HG02798 (cell line): ENCODE results near the gene MCTP1.

Experiments
- ATAC-seq: cut with Tn5 transposase; IDR thresholded peaks from one replicate; pipeline ENCODE4 v1.9.1; 2021; ENCODE audit warnings: mild to moderate bottlenecking; ENCODE audit not compliant: unreplicated experiment, poor library complexity

MCTP1 gene

DNA sequence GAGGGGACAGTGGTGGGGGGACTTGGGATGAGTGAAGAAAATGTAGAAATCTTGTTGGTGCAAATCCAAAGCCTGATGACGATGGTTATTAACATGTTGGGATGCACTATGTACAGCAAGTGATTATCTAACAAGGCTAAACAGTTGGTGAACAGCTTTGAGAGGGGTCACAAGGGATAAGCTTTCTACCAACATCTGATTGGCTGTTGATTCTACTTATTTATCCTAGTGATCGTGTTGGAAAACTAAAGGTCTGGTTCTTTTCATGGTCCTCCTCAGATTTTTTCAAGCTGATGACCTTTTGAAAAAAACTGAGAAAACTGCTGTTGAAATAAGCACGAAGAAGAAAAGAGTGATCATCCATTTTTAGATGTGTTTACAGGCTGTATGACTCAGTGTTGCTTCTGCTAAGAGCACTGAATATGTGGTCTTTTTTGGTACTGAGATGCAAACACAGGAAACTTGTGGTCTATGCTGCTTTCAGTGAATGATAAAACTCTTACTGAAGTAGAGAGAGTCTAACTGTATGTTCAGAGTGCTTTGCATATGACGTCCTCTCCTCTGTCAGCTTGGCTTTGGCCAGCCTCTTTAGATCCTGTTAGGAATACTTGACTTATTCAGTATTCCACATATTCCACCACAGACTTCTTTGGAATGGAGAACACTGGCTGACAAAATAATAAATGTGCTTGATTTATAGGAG, 491.6 kb downstream of the MCTP1 start:
- ATAC-seq = peak; percentile 100

DNA sequence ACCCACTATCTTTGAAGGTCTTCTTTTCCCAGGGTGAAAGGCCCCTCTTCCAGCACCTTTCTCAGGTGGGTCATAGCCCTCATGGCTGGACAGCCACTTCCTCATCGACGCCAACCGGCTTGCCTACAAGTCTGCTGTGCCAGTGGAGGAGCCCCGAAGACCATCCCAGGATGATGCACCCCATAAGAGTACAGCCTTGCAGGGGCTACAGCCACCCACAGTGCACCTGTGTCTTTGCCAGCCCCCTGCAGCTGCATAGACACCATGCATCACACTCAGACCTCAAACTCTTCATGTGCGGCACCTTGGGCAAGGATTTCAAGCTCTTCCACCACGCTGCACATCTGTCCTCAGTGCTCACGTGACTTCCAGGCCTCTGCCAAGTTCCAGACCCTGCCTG, 493.1 kb downstream of the MCTP1 start:
- no peak for ATAC-seq

DNA sequence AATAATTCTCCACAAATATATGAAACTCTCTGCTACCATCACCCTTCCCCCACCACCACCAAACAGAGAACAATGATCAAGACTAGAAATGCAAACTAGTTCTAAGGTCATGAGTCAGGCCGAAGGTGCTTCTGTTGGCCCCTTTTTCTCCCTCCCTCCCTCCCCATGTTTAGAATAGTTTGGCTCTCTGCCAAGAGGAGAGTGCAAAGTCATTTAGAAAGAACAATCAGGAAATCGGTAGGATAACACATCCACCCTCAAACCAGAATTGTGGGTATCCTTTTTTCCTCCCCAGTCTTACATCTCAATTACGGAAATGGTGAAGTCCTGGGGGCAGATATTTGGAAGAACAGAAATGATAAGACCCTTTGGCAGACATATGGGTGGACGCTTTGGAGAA, 496.4 kb downstream of the MCTP1 start:
- ATAC-seq = no peak

DNA sequence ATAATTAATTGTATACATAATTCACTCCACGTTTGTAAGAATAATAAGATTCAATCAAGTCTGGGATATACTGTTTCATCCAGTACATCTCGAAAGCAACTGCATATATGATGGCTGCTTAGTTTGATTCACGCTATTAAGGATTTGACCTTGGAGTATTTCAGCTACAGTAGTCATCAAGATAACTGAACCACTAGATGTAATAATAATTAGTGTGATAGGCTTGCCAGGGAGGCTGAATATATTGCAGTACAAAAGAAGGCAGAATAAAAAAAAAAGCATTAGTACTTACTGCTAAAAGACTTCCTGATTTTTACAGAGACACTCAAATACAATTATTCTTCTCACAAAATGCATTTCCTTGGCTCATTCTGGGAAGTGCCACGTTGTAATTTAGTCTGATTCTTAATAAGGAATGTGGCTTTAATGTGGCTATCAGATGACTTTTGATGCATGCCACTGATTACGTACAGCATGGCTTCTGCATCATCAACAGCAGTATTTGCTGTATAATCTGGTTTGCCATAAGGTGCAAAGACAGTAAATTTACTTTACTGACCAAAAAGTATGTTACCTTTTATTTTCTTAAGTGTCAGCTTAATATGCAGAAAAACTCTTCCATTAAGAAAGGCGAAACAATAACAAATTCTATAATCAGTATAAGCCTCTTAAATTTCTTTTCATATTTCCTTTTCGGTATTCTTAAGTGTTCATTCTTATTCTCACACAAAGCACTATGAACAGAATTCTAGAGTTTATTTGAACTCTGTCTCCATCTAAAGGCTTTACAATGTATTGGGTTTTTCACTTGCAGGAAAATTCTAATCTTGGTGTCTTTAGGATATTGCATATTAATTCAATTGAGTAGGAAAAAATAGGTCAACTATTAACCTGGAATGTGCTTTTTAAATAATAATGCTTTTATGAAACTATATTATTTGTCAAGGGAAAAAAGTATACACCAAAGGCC, 500.1 kb downstream of the MCTP1 start:
- no peak for ATAC-seq

DNA sequence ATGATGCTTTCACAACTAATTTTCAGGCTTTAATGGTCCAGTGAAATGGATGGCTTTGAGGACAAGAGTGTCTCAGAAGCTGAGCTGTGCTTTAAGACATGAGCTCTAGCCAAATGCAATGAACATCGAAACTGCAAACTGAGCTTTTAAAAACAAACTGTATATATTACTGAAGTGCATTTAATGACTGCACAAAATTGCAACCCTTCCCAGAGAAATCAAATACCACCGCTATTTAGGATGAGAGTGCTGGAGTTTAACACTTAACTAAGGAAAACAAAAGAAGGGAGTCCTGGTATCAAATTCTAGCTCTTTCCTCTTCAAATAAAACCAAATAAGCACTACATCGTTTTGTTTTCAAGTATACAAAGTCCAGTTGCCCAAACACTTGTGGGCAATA, 502.5 kb downstream of the MCTP1 start:
- ATAC-seq = no peak

DNA sequence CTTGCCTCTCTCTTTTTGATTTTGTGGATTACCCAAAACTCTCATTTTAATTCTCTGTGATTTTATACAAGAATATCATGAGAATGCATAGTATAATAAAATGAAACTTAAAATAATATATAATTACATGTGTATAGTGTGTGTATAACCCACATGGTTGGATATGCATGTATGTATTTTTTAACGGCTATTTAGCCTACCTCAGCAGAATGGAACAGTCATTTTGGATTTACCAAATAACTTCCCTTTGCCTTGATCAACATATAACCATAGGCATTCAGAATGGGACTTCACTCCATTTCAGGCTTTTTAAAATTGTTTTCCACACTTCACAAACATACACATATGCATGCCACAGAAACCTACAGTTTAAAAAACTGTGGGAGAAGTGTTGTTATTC, 505.2 kb downstream of the MCTP1 start:
- no peak for ATAC-seq

DNA sequence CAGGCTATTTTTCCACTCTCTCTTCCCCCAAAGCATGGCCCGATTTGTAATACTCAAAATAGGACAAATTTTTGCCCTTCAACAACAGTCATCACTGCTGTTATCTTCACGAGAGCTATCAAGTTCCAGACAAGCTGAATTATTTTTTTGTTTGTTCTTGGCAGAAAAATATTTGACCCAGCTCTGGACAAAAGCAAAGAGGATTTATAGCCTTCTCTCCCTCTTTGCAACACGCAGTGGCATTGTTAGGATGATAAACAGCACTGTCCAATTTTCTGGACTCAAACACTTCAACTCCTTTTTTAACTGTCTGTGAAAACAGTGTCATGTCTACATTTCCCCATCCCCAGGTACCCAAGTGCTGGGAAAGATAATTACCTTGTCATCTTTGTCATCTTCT, 506.2 kb downstream of the MCTP1 start:
- no peak for ATAC-seq

DNA sequence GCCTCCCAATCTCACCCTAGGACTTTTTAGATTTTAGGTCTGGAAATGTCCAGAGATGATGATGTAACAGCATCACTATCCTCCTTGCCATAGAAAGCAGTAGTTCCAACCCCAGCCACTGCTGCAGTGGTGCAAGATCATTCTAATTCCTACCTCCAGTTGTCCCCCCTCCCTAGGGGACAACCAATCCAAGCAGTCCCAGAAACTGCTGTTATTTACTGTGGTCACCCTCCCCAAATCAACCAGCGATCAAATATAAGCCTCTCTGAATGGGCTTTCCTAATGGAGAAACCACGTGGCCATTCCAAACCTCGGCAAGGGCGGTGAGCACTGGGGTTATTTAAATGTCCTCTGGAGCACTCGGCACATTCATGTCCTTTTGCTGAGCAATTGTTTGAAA, 506.6 kb downstream of the MCTP1 start:
- no peak for ATAC-seq

DNA sequence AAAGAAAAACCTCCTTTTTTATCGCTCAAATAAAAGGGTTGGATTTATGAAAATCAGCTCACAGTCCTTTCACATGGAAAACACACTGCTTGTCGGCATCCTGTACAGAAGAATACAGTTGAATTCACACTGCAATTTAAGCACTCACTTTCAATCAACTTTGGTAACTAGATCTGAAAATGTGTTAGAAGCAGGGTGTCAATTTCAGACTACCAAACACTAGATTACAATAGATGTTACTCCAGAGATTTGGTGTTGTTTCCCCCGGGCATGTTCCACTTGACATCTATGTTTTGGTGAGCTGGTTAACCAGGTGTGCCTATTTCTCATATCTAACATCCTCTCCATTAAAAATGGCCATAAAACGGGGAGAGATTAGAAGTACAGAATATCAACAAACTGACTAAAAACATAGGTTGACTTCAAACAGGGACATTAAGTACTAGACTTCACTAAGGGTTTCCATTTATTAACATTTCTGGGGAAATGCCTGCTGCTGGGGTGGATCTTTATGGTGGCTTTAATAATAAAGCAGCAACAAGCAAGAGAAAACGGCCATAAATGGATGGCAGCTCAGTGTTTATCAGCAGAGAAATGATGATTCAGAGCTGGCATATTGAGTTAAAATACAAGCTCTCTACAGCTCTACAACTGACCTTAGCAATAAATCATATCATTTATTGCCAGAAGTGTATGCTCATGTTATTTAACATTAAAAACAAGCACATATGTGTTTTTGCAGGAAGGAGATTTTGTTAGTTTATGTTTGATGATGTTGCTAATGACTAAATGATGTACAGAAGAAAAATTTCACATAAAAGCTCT, 507.6 kb downstream of the MCTP1 start:
- no peak for ATAC-seq

DNA sequence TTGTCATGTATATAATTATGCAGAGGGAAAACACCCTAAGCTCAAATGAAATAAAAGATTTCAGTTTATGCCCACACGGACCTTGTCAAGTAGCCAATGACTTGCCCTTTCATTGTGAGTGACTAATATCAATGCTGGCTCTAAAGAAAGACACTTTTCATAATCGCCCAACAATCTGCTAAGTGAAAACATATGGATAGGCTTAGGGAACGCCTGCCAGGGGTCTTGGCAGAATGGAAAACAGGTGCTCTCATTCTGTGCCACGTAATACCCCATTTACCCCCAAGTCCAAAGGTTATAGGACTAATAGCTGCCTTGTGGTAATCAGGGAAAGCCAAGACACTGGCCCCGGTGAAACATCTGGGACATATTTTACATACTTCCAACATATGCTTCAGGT, 508.7 kb downstream of the MCTP1 start:
- ATAC-seq = no peak

DNA sequence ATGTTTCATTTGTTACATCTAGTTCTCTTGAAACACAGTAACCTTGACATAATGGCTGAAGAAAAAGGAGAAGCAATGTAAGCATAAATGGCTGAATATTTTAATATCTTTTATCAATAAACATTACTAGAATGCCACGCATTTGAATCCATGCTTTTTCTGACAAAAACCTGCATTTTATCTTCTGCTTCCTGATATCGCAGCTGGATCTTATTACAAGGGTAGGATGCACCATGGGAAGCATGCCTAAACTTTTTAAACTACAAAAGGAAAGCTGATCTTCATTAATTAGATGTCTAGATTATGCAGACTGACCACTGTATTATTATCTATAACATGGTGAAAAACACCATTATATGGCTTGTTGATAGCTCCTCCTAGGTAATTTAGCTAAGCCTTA, 509.8 kb downstream of the MCTP1 start:
- ATAC-seq = no peak

DNA sequence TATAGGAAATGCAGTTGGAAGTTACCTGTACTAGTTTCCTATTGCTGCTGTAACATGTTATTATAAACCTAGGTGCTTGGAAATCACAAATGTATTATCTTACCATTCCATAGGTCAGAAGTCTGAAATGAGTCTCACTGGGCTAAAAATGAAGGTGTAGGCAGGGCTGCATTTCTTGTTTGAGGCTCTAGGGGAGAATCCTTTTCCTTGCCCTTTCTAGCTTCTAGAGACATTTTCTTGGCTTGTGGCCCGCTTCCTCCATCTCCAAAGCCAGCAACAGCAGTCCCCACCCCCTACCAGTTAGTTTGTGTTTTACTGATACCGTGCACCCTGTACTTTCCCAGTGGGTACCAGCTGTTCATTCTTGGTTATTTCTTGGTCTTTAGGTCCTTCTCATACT, 513.2 kb downstream of the MCTP1 start:
- ATAC-seq = no peak

DNA sequence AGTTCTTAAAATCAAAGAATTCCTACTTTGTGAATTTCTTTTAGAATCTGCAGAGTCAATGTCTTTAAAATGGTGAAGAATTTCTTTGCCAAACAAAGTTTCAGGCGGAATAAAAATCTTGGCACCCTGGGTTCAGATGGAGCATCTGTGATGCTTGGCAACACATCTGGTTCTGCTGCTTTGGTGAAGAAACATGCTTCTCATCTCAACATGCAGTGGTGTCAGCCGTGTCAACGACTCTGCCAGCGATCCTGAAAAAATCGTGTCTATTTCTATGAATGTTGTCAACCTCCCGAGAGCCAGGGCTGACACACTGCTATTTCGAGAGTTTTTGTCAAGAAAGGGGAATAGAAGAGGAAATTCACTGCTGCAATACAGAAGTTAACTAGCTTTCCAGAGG, 514.9 kb downstream of the MCTP1 start:
- no peak for ATAC-seq

DNA sequence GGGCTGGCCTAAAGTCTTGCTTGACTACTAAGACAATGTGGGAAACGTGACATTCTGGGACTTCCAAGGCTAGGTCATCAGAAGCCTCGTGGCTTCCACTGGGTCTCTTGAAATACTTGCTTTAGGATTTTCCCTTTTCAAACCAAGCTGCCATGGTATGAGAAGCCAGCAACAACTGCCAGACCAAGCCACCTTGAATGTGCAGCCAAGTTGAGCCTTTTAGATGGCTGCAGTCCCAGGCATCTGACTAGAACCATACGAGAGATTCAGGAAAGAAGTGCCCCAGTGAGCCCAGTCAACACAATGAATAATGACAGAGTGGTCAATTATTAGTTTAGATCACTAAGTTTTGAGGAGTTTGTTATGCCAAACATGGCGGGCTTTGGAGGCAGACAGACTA, 523.1 kb downstream of the MCTP1 start:
- ATAC-seq = no peak

DNA sequence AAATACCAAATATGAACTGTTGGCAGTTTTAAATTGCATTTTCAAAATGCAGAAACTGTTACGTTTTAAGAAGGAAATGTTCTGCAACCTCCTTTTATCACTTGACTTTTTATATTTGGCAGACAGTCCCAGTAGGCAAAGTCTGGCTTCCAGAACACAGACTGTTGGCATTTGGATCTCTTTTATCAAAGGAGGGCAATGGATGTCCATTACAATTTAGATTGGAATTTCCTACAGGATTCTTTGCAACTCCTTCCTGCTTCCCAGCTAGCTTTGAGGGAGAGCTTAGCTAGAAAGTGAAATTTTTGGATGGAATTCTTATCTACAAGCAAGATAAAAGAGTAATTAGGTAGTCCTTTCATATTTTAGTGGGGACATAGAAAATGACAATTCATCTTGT, 523.8 kb downstream of the MCTP1 start:
- no peak for ATAC-seq

DNA sequence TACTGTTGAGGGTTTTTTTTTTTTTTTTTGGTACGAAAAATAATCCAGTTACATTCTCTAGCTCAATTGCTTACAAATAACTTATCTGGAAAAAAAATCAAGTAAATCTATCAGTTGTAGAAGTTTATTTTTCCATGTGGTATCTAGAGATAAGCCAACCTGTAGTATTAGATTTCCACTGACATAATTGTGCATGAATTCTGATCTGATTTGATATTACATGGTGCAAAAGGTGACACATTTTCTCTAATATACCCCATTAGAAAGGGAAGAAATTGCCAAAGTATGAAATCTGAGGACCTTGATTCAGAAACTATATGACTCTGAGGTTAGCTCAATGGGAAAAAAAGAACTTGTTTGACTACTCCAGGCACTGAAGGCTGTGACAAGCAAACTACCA, 524.9 kb downstream of the MCTP1 start:
- no peak for ATAC-seq

DNA sequence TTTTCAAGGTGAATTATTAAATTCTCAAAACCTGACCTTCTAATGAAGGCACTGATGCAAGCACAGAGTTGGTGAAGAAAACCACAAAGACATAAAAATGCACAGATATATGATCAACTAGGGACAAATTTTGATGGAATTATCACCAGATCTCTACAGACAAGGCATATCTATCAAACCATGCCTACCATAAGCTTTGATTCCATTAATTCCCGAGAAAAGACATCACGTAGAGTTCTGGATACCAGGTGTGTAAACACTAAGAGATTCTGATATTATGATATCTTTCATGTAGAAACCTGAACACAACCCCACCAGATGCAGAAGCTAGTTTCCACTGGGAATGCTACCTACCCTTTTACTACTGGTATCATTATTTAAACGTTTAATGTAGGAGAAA, 525.9 kb downstream of the MCTP1 start:
- no peak for ATAC-seq

DNA sequence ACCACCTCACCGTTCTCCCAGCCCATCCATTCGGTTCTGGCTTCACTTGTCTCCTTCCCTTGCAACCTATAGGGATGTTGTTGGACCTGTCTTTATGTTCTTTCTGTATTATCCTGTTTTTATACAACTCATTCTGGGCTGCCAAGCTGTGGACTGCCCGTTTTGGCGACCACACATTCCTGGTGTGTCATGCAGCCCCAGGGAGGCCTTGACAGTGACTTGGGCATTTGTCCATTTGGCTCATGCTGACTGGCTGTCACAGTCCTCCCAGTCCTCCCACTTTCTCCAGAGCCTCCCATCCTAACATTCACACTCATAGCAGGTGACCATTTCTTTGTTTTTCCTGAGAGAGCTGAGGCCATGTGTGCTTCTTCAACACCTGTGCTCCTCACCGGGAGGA, 530.1 kb downstream of the MCTP1 start:
- no peak for ATAC-seq

DNA sequence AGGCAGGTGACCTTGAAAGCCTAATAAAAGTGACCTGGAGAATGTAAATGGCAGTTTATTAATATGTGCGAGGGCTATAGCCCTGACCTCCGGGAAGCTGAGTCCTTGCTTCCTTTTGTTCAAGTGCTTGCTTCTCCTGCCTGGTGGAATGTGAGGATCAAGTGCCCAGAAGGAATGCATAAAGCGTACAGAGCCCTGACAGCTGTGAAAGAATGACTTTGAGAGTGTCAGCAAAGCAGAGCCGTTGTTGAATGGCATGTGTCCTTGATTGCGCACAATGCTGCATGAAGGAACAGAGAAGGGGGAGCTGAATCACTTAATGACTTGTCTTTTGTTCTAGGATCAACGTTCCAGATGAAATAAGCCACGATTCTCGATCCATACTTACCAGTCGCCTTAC, 533.4 kb downstream of the MCTP1 start:
- no peak for ATAC-seq

DNA sequence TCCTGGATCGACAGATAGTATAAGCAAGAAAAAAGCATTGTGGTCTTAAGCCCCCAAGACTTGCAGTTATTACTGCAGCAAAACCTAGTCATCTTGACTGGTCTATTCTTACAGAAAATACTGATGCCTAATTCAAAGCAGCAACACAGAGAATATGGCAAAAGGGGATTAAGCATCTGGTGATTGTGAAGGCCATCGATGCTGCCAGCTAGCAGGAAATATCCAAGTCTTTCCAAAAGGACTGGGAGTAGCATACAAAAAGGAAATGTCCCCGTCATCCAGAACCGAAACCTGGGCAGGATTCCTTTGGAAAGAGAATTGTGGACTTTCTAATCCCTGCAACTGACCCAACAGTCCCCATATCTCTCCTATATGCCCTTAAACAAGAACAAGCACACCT, 534.2 kb downstream of the MCTP1 start:
- no peak for ATAC-seq

DNA sequence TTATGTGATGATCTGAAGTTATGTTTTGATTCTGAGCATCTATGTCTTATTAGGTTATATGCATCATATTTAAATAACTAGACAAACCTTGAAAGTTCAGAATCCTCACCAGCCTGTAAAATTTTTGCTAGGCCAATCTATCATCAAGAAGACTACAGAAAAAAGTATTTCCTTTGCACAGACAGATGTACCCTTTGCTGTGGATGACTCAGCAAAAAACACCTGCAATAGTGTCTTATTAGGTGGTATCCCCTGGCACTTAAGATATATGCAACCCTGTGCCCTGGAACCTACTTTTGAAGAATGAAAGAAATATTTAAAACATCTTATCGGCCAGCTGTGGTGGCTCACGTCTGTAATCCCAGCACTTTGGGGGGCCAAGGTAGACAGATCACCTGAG, 535.9 kb downstream of the MCTP1 start:
- no peak for ATAC-seq
